ENCODE results near the gene PMEPA1. TPM values are rescaled to one million over a fixed set of nuclear protein-coding genes. Genes with fewer than 3 reads are reported as not detected.

The PMEPA1 gene
- total and polyA plus RNA-seq, 2 donors (not counting 1 experiment from before 2014, with no cell fraction given): 9.9 to 37.4 TPM

- H3K4me3 Mint-ChIP-seq: no peak overlapping the region
- ChIA-PET POLR2A (interaction anchor here (0.5 kb wide), 1 partner anchor 93 kb away, joined by 3 read pairs; no protein-coding TSS in a partner anchor), CTCF (interaction anchor here (5.4 kb wide), 1 partner anchor 24 kb away, joined by 62 read pairs; no protein-coding TSS in a partner anchor)
- no peaks in the 10 kb centered on the region for H3K9me3 ChIP-seq (ENCODE audit: control extremely low read depth in 1 of 3, control insufficient read depth in 2 of 3, insufficient read depth in 1 of 3, low read length in 2 of 3)
- DNase-seq: peak; percentile 32
- no peak overlapping the region for H2AFZ ChIP-seq (ENCODE audit: insufficient read depth, low read depth, low read length, poor library complexity, severe bottlenecking)
- no peak for ATAC-seq (ENCODE audit: low read depth)
- H3K4me2 ChIP-seq (replicated peaks; ENCODE audit: low read depth, low read length, poor library complexity, severe bottlenecking): no peak overlapping the region
- peaks cover 34% of the 10 kb centered on the region for H3K79me2 ChIP-seq (ENCODE audit: control insufficient read depth, insufficient read depth, low read length)
- H4K20me1 ChIP-seq (ENCODE audit: control insufficient read depth, insufficient read depth, low read length, poor library complexity, severe bottlenecking): peaks cover 92% of the 10 kb centered on the region
- peaks cover 4 to 25% of the 10 kb centered on the region in 2 donors for H3K4me1 ChIP-seq (ENCODE audit: control insufficient read depth in 2 of 2, insufficient read depth in 2 of 2, low read length in 2 of 2)
- no peak for TF ChIP-seq EZH2 (IDR thresholded peaks at IDR 0.05; ENCODE audit: borderline replicate concordance, insufficient read depth, low read depth, low read length, poor library complexity, severe bottlenecking)
- TF ChIP-seq CTCF (IDR thresholded peaks at IDR 0.05): no peak
- H3K36me3 ChIP-seq (replicated peaks in 1 of 2; ENCODE audit: control extremely low read depth in 1 of 2, control insufficient read depth in 1 of 2, extremely low read depth in 1 of 2, insufficient read depth in 2 of 2, low read length in 1 of 2): peaks cover 3 to 53% of the 10 kb centered on the region in 2 experiments
- H3K4me1 Mint-ChIP-seq: peaks cover 49% of the 10 kb centered on the region
- H3K27me3 ChIP-seq (replicated peaks in 1 of 4; ENCODE audit: control extremely low read depth in 1 of 4, control insufficient read depth in 3 of 4, insufficient read depth in 4 of 4, low read length in 3 of 4): no peaks in the 10 kb centered on the region
- H3K27ac Mint-ChIP-seq: peak overlapping the region; percentile 32
- H3K27ac ChIP-seq (ENCODE audit: low read length in 2 of 2): no peak overlapping the region
- 63% methylated on average over 26 of the region's 36 CpGs for WGBS (ENCODE audit: insufficient coverage)
- no peak overlapping the region for H3K9ac ChIP-seq (ENCODE audit: low read length)
- no peaks in the 10 kb centered on the region for H3K27me3 Mint-ChIP-seq
- H3K9me3 Mint-ChIP-seq (ENCODE audit: insufficient read depth): no peaks in the 10 kb centered on the region
- intact Hi-C loops (cut with micrococcal nuclease): loop anchor here (10.0 kb wide), 1 partner anchor 187 kb away; no protein-coding TSS in a partner anchor
- H3K4me3 ChIP-seq (ENCODE audit: control extremely low read depth in 1 of 5, extremely low read depth in 1 of 5, insufficient read depth in 1 of 5, low read depth in 2 of 5, low read length in 4 of 5): no peak overlapping the region
Measured at GRCh38 chr20:57657535-57658446, 52.0 kb downstream of the PMEPA1 start.
